HCT116 (cell line): ENCODE results near the gene HIP1. TPM values are rescaled to one million over a fixed set of nuclear protein-coding genes. Genes with fewer than 3 reads are reported as not detected.

Experiments used
- ATAC-seq: fragments of 200-7000 bp; cut with Tn5 transposase; 2 replicates; pipeline ENCODE4 v1.9.1; 2020; ENCODE audit warnings: mild to moderate bottlenecking, moderate library complexity
- BruUV-seq: library from RNA; stranded (reverse); fragments of 400-500 nt; replicated peaks from 2 replicates; lab custom pipeline; 2021; lab: Mats Ljungman, UMichigan
- CTCF ChIA-PET: fragments of 300-600 bp; sonication (Branson Sonifier 250); formaldehyde crosslinking; loops from one replicate; lab custom pipeline; 2021; ENCODE audit warnings: antibody characterized with exemption; lab: Charles Lee
- POLR2A ChIA-PET: fragments of 300-600, 350-600 bp; sonication (Branson Sonifier 250); formaldehyde crosslinking; loops from one replicate; lab custom pipeline; 2021; ENCODE audit warnings: antibody characterized with exemption; lab: Charles Lee
- RAD21 ChIA-PET, 2 experiments: fragments of 300-600 bp; sonication (Branson Sonifier 250); formaldehyde crosslinking; loops; one replicate each; lab custom pipeline; 2023; ENCODE audit warnings: low total read pairs in 2 of 2; ENCODE audit not compliant: uncharacterized antibody in 2 of 2, unreplicated experiment in 2 of 2, low non-redundant PET in 1 of 2; lab: Charles Lee
- DNase-seq: peaks from one replicate; pipeline ENCODE4 v3.0.0-alpha.2; 2010; ENCODE audit warnings: low read depth, low spot score
- H2AFZ ChIP-seq: fragments of 200-600 bp; shearing (Covaris generic), sonication (generic); 2 replicates; pipeline ENCODE4 v1.6.1; 2017; ENCODE audit warnings: low read depth, mixed run types, mixed read lengths, antibody characterized with exemption, low read length; ENCODE audit not compliant: poor library complexity, severe bottlenecking
- H3K27ac ChIP-seq: 2 replicates; pipeline ENCODE4 v1.5.1; 2012; ENCODE audit warnings: low read depth, low read length
- H3K27me3 ChIP-seq: fragments of 200-600 bp; sonication (generic); 2 replicates; pipeline ENCODE4 v1.6.1; 2016; ENCODE audit warnings: mixed run types, low read length, mixed read lengths; ENCODE audit not compliant: insufficient read depth
- H3K36me3 ChIP-seq, 2 experiments: fragments of 200-500 bp in 1 of 2; fragments of 200-600 bp in 1 of 2; sonication (Bioruptor generic) in 1 of 2; sonication (generic) in 1 of 2; 2 replicates each; pipeline versions ENCODE4 v1.5.1 to v1.6.1; 2014 to 2016; ENCODE audit warnings: low read length in 2 of 2, inconsistent platforms in 1 of 2, mixed read lengths in 1 of 2, mixed run types in 1 of 2; ENCODE audit not compliant: insufficient read depth in 2 of 2, control insufficient read depth in 1 of 2
- H3K4me1 ChIP-seq, 2 experiments: fragments of 200-600 bp in 1 of 2; sonication (generic) in 1 of 2; 2 replicates each; pipeline versions ENCODE4 v1.5.1 to v1.6.1; 2012 to 2017; ENCODE audit warnings: low read length in 2 of 2, inconsistent platforms in 1 of 2, mild to moderate bottlenecking in 1 of 2, mixed read lengths in 1 of 2, mixed run types in 1 of 2, moderate library complexity in 1 of 2; ENCODE audit not compliant: insufficient read depth in 2 of 2, control insufficient read depth in 1 of 2
- H3K4me2 ChIP-seq: fragments of 200-600 bp; sonication (generic); 2 replicates; pipeline ENCODE4 v1.6.1; 2017; ENCODE audit warnings: mixed run types, low read length, mixed read lengths
- H3K4me3 ChIP-seq, 2 experiments: fragments of 200-600 bp in 1 of 2; sonication (generic) in 1 of 2; replicated peaks in 1 of 2; 2 replicates each; pipeline ENCODE4 v1.5.1; 2011 to 2016; ENCODE audit warnings: low read length in 2 of 2, control low read depth in 1 of 2, low read depth in 1 of 2, mild to moderate bottlenecking in 1 of 2, mixed read lengths in 1 of 2, mixed run types in 1 of 2
- H3K79me2 ChIP-seq: fragments of 200-600 bp; sonication (generic); 2 replicates; pipeline ENCODE4 v1.6.1; 2017; ENCODE audit warnings: mild to moderate bottlenecking, mixed run types, low read length, moderate library complexity, mixed read lengths; ENCODE audit not compliant: insufficient read depth
- H3K9ac ChIP-seq: fragments of 200-600 bp; sonication (generic); 2 replicates; pipeline ENCODE4 v1.6.1; 2016; ENCODE audit warnings: low read length, mixed read lengths
- H3K9me2 ChIP-seq: fragments of 200-600 bp; sonication (generic), shearing (Covaris generic); 2 replicates; pipeline ENCODE4 v1.6.1; 2017; ENCODE audit warnings: mixed run types, mild to moderate bottlenecking, moderate library complexity; ENCODE audit not compliant: insufficient read depth
- H3K9me3 ChIP-seq, 2 experiments: fragments of 200-500 bp in 1 of 2; fragments of 200-600 bp in 1 of 2; sonication (Bioruptor generic) in 1 of 2; sonication (generic) in 1 of 2; 2 replicates each; pipeline ENCODE4 v1.6.1; 2014 to 2017; ENCODE audit warnings: low read length in 2 of 2, mixed read lengths in 2 of 2, inconsistent platforms in 1 of 2, low read depth in 1 of 2, mild to moderate bottlenecking in 1 of 2, mixed run types in 1 of 2, moderate library complexity in 1 of 2; ENCODE audit not compliant: control insufficient read depth in 1 of 2, insufficient read depth in 1 of 2
- H4K20me1 ChIP-seq: fragments of 200-600 bp; sonication (generic), shearing (Covaris generic); 2 replicates; pipeline ENCODE4 v1.6.1; 2017; ENCODE audit warnings: mixed run types, mild to moderate bottlenecking, moderate library complexity; ENCODE audit not compliant: insufficient read depth
- CEBPB ChIP-seq: IDR thresholded peaks from 2 replicates; pipeline ENCODE4 v1.6.1; 2012; ENCODE audit warnings: low read depth
- EGR1 ChIP-seq: IDR thresholded peaks from 2 replicates; pipeline ENCODE4 v1.6.1; 2012; ENCODE audit warnings: low read depth
- ELF1 ChIP-seq: IDR thresholded peaks from 2 replicates; pipeline ENCODE4 v1.6.1; 2012; ENCODE audit warnings: low read depth, borderline replicate concordance
- EZH2 ChIP-seq: fragments of 200-600 bp; sonication (generic); IDR thresholded peaks from 2 replicates; pipeline ENCODE4 v1.6.1; 2017; ENCODE audit warnings: antibody characterized with exemption, mixed run types
- EZH2phosphoT487 ChIP-seq: fragments of 200-600 bp; IDR thresholded peaks from 2 replicates; pipeline ENCODE4 v1.6.1; 2018; ENCODE audit warnings: antibody characterized with exemption, borderline replicate concordance
- JUND ChIP-seq: IDR thresholded peaks from 2 replicates; pipeline ENCODE4 v1.6.1; 2012
- POLR2A ChIP-seq: IDR thresholded peaks from 2 replicates; pipeline ENCODE4 v1.7.0; 2011; ENCODE audit warnings: borderline replicate concordance; ENCODE audit not compliant: insufficient read depth, insufficient read length; ENCODE audit errors: extremely low read depth
- POLR2AphosphoS5 ChIP-seq: IDR thresholded peaks from 2 replicates; pipeline ENCODE4 v1.6.1; 2011; ENCODE audit warnings: mild to moderate bottlenecking, low read depth, low read length, moderate library complexity
- SIN3A ChIP-seq: IDR thresholded peaks from 2 replicates; pipeline ENCODE4 v1.6.1; 2012; ENCODE audit warnings: low read depth
- SP1 ChIP-seq: IDR thresholded peaks from 2 replicates; pipeline ENCODE4 v1.6.1; 2012; ENCODE audit warnings: low read depth
- SRF ChIP-seq: IDR thresholded peaks from 2 replicates; pipeline ENCODE4 v1.6.1; 2012; ENCODE audit warnings: low read depth
- TCF7L2 ChIP-seq: IDR thresholded peaks from 2 replicates; pipeline ENCODE4 v1.7.0; 2011; ENCODE audit warnings: borderline replicate concordance, inconsistent platforms; ENCODE audit not compliant: insufficient read depth, insufficient read length; ENCODE audit errors: extremely low read depth
- YY1 ChIP-seq: IDR thresholded peaks from 2 replicates; pipeline ENCODE4 v1.6.1; 2011; ENCODE audit warnings: low read length, low read depth, moderate library complexity, mild to moderate bottlenecking; ENCODE audit not compliant: insufficient replicate concordance; ENCODE audit errors: extremely low read depth
- ZFX ChIP-seq: fragments of 450-650 bp; IDR thresholded peaks from 2 replicates; pipeline ENCODE4 v1.6.1; 2017
- intact Hi-C: fragments of 100-400 bp; cut with micrococcal nuclease; formaldehyde crosslinking; loops from 2 replicates; pipeline ENCODE4 v1.10.0; 2022
- total RNA-seq: library from RNA; stranded (reverse); gene quantifications from one replicate; pipeline ENCODE4 v1.2.1, GENCODE V29; 2021; ENCODE audit not compliant: unreplicated experiment
- TF ChIP-seq, protein P1 (sequence below): IDR thresholded peaks from 2 replicates; pipeline ENCODE4 v1.6.1; 2012
- TF ChIP-seq, protein P2 (sequence below): IDR thresholded peaks from 2 replicates; pipeline ENCODE4 v1.6.1; 2012
- TF ChIP-seq, protein P3 (sequence below): IDR thresholded peaks from 2 replicates; pipeline ENCODE4 v1.6.1; 2012; ENCODE audit warnings: low read depth
- TF ChIP-seq, protein P4 (sequence below), 3 experiments: fragments of 200-600 bp in 1 of 3; sonication (generic) in 1 of 3; IDR thresholded peaks in 2 of 3; conservative IDR thresholded peaks in 1 of 3; 2 replicates each; pipeline ENCODE4 v1.5.1; 2012 to 2017; ENCODE audit warnings: low read depth in 2 of 3, low read length in 2 of 3, antibody characterized with exemption in 1 of 3, borderline replicate concordance in 1 of 3, control low read depth in 1 of 3, mild to moderate bottlenecking in 1 of 3, mixed read lengths in 1 of 3, mixed run types in 1 of 3, moderate library complexity in 1 of 3; ENCODE audit not compliant: insufficient read depth in 1 of 3

The HIP1 gene
- total RNA-seq, 1 experiment from 2014 or later = 22.1 TPM

DNA sequence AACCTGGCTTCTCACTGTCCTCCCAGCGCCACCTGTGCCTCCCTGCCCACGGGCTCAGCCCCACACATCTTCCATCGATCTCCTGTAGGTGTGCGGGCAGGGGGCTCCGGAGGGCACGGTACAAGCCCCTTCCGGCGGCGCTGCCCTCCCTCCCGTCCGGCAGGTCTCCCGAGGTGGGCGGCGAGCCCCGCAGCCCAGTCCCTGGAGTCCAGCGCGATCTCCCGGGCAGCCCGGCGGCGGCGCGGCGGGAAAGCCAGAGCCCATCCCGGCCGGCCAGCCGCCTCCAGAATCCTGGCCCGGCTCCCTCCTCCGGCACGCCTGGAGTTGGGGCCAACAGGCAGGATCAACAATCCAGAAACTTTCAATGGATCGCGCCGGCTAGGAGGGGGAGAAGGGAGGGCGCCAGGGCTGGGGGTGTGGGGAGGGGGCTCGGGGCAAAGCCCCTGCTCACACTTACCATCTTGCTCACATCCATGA is 100.1 kb downstream of the HIP1 start:
- Histone ChIP-seq H3K27ac (peak overlapping the region; percentile 65), H4K20me1 (no peaks in the 10 kb centered on the region), H3K9me3 (peaks cover 4 to 5% of the 10 kb centered on the region in 2 experiments; a peak in 2 of 4 replicates), H3K4me2 (peak overlapping the region; percentile 96), H3K36me3 (no peaks in the 10 kb centered on the region), H3K4me1 (peaks cover 3 to 15% of the 10 kb centered on the region in 2 experiments; a peak in 3 of 4 replicates)
- POLR2A ChIA-PET = no interaction called here
- intact Hi-C loops = no loop called here
- DNase-seq = no peak
- TF ChIP-seq, protein P1, sequence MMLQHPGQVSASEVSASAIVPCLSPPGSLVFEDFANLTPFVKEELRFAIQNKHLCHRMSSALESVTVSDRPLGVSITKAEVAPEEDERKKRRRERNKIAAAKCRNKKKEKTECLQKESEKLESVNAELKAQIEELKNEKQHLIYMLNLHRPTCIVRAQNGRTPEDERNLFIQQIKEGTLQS = no peak
- TF ChIP-seq ZFX (no peak), SP1 (no peak), EZH2 (no peak), SIN3A (no peak), YY1 (no peak), POLR2AphosphoS5 (no peak), JUND (no peak), CEBPB (no peak), POLR2A (no peak), TCF7L2 (no peak), EGR1 (no peak), EZH2phosphoT487 (no peak), ELF1 (no peak), SRF (no peak)
- TF ChIP-seq, protein P2, sequence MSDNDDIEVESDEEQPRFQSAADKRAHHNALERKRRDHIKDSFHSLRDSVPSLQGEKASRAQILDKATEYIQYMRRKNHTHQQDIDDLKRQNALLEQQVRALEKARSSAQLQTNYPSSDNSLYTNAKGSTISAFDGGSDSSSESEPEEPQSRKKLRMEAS = no peak
- TF ChIP-seq, protein P3, sequence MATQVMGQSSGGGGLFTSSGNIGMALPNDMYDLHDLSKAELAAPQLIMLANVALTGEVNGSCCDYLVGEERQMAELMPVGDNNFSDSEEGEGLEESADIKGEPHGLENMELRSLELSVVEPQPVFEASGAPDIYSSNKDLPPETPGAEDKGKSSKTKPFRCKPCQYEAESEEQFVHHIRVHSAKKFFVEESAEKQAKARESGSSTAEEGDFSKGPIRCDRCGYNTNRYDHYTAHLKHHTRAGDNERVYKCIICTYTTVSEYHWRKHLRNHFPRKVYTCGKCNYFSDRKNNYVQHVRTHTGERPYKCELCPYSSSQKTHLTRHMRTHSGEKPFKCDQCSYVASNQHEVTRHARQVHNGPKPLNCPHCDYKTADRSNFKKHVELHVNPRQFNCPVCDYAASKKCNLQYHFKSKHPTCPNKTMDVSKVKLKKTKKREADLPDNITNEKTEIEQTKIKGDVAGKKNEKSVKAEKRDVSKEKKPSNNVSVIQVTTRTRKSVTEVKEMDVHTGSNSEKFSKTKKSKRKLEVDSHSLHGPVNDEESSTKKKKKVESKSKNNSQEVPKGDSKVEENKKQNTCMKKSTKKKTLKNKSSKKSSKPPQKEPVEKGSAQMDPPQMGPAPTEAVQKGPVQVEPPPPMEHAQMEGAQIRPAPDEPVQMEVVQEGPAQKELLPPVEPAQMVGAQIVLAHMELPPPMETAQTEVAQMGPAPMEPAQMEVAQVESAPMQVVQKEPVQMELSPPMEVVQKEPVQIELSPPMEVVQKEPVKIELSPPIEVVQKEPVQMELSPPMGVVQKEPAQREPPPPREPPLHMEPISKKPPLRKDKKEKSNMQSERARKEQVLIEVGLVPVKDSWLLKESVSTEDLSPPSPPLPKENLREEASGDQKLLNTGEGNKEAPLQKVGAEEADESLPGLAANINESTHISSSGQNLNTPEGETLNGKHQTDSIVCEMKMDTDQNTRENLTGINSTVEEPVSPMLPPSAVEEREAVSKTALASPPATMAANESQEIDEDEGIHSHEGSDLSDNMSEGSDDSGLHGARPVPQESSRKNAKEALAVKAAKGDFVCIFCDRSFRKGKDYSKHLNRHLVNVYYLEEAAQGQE = no peak
- TF ChIP-seq, protein P4, sequence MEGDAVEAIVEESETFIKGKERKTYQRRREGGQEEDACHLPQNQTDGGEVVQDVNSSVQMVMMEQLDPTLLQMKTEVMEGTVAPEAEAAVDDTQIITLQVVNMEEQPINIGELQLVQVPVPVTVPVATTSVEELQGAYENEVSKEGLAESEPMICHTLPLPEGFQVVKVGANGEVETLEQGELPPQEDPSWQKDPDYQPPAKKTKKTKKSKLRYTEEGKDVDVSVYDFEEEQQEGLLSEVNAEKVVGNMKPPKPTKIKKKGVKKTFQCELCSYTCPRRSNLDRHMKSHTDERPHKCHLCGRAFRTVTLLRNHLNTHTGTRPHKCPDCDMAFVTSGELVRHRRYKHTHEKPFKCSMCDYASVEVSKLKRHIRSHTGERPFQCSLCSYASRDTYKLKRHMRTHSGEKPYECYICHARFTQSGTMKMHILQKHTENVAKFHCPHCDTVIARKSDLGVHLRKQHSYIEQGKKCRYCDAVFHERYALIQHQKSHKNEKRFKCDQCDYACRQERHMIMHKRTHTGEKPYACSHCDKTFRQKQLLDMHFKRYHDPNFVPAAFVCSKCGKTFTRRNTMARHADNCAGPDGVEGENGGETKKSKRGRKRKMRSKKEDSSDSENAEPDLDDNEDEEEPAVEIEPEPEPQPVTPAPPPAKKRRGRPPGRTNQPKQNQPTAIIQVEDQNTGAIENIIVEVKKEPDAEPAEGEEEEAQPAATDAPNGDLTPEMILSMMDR (IDR thresholded peaks at IDR 0.05 in 2 of 3, conservative IDR thresholded peaks at IDR 0.05 in 1 of 3; ENCODE audit: borderline replicate concordance in 1 of 3, insufficient read depth in 1 of 3, low read depth in 2 of 3, low read length in 2 of 3) = no peak
- TF ChIP-seq, all 23 proteins: peak for 0
- H3K27me3 ChIP-seq = no peaks in the 10 kb centered on the region
- H3K9ac ChIP-seq = peak overlapping the region; percentile 78
- peaks cover 13% of the 10 kb centered on the region; the same call in 1 of the 2 replicates for H3K79me2 ChIP-seq
- H3K4me3 ChIP-seq = peak overlapping the region; percentile 63 to 88
- no peaks in the 10 kb centered on the region for H3K9me2 ChIP-seq
- peak; percentile 75 for ATAC-seq
- ChIA-PET CTCF (no interaction called here), RAD21 (no interaction called here)
- BruUV-seq = no TSS peak
- peak overlapping the region; percentile 45 for H2AFZ ChIP-seq
